GM13977 (cell line): ENCODE measurements around the gene FGF19.

Source experiments
- DNase-seq: peaks from one replicate; pipeline ENCODE4 v3.0.0; 2012; ENCODE audit warnings: low spot score
- in situ Hi-C: fragments of 300-500 bp; cut with MboI; formaldehyde crosslinking; loops from one replicate; pipeline ENCODE4 v1.12.0; 2022; ENCODE audit warnings: low sequenced_read_pairs, low pct_unique_long_range_greater_than_20kb, mixed read lengths, inconsistent platforms; ENCODE audit not compliant: unreplicated experiment
- TF ChIP-seq, protein P1 (sequence below): IDR thresholded peaks from 2 replicates; pipeline ENCODE4 v1.5.1; 2012; ENCODE audit warnings: mild to moderate bottlenecking, control low read depth; ENCODE audit not compliant: insufficient read depth; ENCODE audit errors: extremely low read depth, missing control alignments

FGF19 gene

GRCh38 chr11:69684651-69685050, 19.2 kb downstream of the FGF19 start:
- in situ Hi-C loops: loop anchor here (25.0 kb wide), 1 partner anchor 503 kb away; no protein-coding TSS in a partner anchor

DNA sequence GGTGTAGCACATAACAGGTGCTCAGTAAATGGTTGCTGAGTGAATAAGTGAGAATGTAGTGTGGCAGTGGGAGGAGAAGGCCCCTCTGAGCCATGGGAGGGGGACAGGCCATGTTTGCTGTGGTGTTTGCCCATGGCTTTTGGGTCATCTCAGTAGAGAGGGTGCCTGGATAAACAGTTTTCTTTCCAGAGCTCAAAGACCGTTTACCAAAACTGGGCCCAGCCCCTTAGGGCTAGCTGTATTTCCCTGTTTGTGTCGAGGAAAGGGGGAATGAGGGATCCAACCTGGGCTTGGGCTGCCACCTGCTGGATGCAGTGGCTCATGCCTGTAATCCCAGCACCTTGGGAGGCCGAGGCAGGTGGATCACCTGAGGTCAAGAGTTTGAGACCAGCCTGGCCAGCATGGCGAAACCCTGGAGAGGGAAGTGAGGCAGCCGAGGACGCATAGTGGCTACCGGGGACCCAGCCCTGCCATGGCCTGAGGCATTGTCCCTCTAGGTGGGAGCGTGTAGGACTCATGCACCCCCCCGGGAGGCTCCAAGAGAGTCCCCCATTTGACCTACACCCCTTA, 20.0 kb downstream of the FGF19 start:
- no peak for DNase-seq
- TF ChIP-seq, protein P1, sequence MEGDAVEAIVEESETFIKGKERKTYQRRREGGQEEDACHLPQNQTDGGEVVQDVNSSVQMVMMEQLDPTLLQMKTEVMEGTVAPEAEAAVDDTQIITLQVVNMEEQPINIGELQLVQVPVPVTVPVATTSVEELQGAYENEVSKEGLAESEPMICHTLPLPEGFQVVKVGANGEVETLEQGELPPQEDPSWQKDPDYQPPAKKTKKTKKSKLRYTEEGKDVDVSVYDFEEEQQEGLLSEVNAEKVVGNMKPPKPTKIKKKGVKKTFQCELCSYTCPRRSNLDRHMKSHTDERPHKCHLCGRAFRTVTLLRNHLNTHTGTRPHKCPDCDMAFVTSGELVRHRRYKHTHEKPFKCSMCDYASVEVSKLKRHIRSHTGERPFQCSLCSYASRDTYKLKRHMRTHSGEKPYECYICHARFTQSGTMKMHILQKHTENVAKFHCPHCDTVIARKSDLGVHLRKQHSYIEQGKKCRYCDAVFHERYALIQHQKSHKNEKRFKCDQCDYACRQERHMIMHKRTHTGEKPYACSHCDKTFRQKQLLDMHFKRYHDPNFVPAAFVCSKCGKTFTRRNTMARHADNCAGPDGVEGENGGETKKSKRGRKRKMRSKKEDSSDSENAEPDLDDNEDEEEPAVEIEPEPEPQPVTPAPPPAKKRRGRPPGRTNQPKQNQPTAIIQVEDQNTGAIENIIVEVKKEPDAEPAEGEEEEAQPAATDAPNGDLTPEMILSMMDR: peak; percentile 58
- in situ Hi-C loops: loop anchor here (25.0 kb wide), 1 partner anchor 503 kb away; no protein-coding TSS in a partner anchor

More at GRCh38 chr11:69684651-69685050, 19.2 kb downstream of the FGF19 start:
- TF ChIP-seq, protein P1: no peak
- DNase-seq: no peak

- in situ Hi-C loops: loop anchor here (25.0 kb wide), 1 partner anchor 504 kb away; no protein-coding TSS in a partner anchor
- no peak for DNase-seq
- TF ChIP-seq, protein P1: no peak
Observed at GRCh38 chr11:69682681-69683326, 21.0 kb downstream of the FGF19 start.

DNA sequence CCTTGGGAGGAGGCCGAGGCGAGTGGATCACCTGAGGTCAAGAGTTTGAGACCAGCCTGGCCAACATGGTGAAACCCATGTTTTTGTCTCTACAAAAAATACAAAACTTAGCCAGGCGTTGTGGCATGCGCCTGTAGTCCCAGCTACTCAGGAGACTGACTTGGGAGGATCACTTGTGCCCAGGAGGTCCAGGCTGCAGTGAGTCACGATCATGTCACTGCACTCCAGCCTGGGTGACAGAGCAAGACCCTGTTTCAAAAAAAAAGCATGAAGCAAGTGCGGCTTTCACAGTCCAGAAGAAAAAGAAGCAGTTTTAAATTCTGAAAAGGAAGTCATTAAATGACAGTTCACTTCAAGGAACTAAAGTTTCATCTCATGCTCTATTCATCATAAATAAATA, 21.6 kb downstream of the FGF19 start:
- TF ChIP-seq, protein P1: no peak
- in situ Hi-C loops: loop anchor here (25.0 kb wide), 1 partner anchor 505 kb away; no protein-coding TSS in a partner anchor
- no peak for DNase-seq

- TF ChIP-seq, protein P1: no peak
- DNase-seq: no peak
Observed at GRCh38 chr11:69680688-69681087, 23.1 kb downstream of the FGF19 start.

DNA sequence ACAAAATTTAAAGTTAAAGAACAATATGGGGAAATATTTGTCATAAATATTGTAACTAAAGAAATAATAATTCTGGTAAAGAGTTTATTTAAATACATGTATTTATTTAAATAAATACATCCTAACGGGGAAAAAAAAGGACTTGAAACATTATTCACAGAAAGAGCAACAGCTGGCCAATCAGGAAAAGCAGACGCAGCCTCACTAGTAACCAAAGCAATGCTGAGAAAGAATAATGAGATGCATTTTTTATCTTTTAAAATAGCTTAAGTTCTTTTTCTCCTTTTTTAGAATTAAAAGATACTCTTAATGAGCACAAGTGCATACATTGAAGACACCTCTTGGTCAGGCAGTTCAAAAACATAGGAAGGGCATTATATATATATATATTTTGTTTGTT, 26.1 kb downstream of the FGF19 start:
- TF ChIP-seq, protein P1: no peak
- DNase-seq: no peak
- in situ Hi-C loops: loop anchor here (25.0 kb wide), 1 partner anchor 510 kb away; no protein-coding TSS in a partner anchor

More at GRCh38 chr11:69680688-69681087, 23.1 kb downstream of the FGF19 start:
- in situ Hi-C loops: loop anchor here (25.0 kb wide), 1 partner anchor 507 kb away; no protein-coding TSS in a partner anchor
